GM12891 (cell line): Measurements from ENCODE around the gene CCDC136.

Experiments used
- PAX5 ChIP-seq: IDR thresholded peaks from 2 replicates; pipeline ENCODE4 v1.6.1; 2011; ENCODE audit warnings: low read length, moderate library complexity, mild to moderate bottlenecking; ENCODE audit not compliant: insufficient read depth, severe bottlenecking
- POLR2A ChIP-seq: IDR thresholded peaks from 2 replicates; pipeline ENCODE4 v1.6.1; 2011; ENCODE audit warnings: low read depth, low read length, control low read depth
- POLR2AphosphoS5 ChIP-seq: IDR thresholded peaks from 2 replicates; pipeline ENCODE4 v1.6.1; 2011; ENCODE audit warnings: low read depth, low read length, control low read depth
- POU2F2 ChIP-seq: IDR thresholded peaks from 2 replicates; pipeline ENCODE4 v1.6.1; 2011; ENCODE audit warnings: low read depth, mild to moderate bottlenecking, control low read depth, low read length, moderate library complexity
- SPI1 ChIP-seq: IDR thresholded peaks from 2 replicates; pipeline ENCODE4 v1.6.1; 2011; ENCODE audit warnings: low read depth, low read length, control low read depth
- TAF1 ChIP-seq: IDR thresholded peaks from 2 replicates; pipeline ENCODE4 v1.6.1; 2011; ENCODE audit warnings: low read depth, low read length, control low read depth

- TF ChIP-seq POLR2AphosphoS5 (no peak), POLR2A (no peak), TAF1 (no peak), PAX5 (no peak), SPI1 (no peak), POU2F2 (no peak)
These were observed 53.7 kb downstream of the CCDC136 start for GRCh38 chr7:128845475-128845874.
